Measurements from ENCODE around the gene EMSY. TPM values are rescaled to one million over a fixed set of nuclear protein-coding genes. Genes with fewer than 3 reads are reported as not detected.

The EMSY gene
- total RNA-seq, 4 donors from 2014 or later: 18.8 to 43.6 (median 19.9) TPM

DNA sequence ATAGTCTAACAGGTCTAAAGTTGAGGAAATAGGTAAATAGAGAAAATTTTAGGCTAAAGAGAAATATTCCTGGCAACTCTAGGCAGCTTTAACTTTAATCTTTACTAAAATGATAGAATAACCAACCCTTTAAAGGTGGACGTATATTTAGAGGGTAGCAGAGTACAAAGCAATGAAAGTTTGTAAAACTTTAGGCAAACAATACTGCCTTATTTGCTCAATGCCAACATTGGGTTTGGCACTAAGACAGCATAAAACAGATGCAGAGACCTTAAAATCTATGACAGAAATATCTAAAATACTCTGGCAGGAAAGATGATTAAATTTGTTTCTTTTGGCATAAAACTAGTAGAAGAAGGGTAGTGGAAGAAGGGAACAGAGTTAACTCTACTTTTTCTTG, 70.7 kb downstream of the EMSY start:
- DNase-seq (no peak), ATAC-seq (no peak)
- Histone ChIP-seq H3K36me3 (peaks cover 0 to 5% of the 10 kb centered on the region in 2 donors), H3K4me1 (peaks cover 6% of the 10 kb centered on the region in 2 donors), H3K27ac (no peak overlapping the region), H3K27me3 (no peaks in the 10 kb centered on the region), H3K4me3 (no peak overlapping the region), H3K9me3 (no peaks in the 10 kb centered on the region)
- intact Hi-C loops (cut with DNase I; ENCODE audit: low total_unique reads) (loop anchor here (10.0 kb wide), 1 partner anchor 311 kb away; the partner anchor contains the start of gene WNT11), in situ Hi-C loops (cut with MboI; ENCODE audit: low sequenced_read_pairs in 4 of 4) (no loop called here)
- TF ChIP-seq POLR2A (IDR thresholded peaks at IDR 0.05): no peak
- TF ChIP-seq, protein P1, sequence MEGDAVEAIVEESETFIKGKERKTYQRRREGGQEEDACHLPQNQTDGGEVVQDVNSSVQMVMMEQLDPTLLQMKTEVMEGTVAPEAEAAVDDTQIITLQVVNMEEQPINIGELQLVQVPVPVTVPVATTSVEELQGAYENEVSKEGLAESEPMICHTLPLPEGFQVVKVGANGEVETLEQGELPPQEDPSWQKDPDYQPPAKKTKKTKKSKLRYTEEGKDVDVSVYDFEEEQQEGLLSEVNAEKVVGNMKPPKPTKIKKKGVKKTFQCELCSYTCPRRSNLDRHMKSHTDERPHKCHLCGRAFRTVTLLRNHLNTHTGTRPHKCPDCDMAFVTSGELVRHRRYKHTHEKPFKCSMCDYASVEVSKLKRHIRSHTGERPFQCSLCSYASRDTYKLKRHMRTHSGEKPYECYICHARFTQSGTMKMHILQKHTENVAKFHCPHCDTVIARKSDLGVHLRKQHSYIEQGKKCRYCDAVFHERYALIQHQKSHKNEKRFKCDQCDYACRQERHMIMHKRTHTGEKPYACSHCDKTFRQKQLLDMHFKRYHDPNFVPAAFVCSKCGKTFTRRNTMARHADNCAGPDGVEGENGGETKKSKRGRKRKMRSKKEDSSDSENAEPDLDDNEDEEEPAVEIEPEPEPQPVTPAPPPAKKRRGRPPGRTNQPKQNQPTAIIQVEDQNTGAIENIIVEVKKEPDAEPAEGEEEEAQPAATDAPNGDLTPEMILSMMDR (IDR thresholded peaks at IDR 0.05 in 4 of 5, conservative IDR thresholded peaks at IDR 0.05 in 1 of 5): no peak

DNA sequence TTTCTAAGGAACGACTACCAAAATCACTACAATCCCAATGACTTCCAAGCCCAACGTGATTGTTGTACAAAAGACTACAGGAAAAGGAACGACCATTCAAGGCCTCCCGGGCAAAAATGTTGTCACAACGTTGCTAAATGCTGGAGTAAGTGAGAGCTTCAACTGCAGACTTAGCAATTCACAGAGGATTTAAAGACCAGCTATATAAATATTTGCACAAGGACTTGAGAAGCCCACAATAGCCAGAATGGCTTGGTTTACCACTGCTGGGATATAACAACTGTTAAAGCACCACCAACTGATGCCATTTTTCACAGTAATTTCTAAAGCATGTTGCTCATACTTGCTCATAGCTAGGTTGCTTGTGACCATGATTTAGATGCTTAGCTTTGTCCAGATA, 78.3 kb downstream of the EMSY start:
- TF ChIP-seq, protein P1 (IDR thresholded peaks at IDR 0.05 in 4 of 5, conservative IDR thresholded peaks at IDR 0.05 in 1 of 5): no peak
- TF ChIP-seq POLR2A (IDR thresholded peaks at IDR 0.05): no peak
- Histone ChIP-seq H3K36me3 (peaks cover under 1 to 51% of the 10 kb centered on the region in 2 donors), H3K27me3 (no peaks in the 10 kb centered on the region)

DNA sequence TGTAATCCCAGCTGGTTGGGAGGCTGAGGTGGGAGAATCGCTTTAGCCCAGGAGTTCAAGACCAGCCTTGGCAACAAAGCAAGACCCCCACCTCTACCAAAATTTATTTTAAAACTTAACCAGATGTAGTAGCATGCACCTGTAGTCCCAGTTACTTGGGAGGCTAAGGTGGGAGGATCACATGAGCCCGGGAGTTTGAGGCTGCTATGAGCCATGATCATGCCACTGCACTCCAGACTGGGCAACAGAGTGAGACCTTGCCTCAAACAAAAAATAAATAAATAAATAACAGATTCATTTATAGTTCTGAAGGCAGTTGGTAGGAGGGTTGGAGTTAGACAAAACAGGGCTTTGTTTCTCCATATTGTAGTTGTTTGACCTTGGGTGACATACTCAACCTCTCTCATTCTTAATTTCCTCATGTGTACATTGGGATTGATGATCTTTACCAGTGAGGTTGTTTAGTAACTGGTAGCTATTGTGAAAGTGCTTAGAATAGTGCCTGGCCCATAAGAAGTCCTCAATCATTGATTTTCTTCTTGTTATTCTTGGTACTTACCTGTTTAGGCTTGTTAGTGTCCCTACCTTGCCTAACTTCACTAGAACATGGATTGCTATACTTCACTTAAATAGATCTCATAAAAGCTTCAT, 79.1 kb downstream of the EMSY start:
- H3K4me1 ChIP-seq: peaks cover 0 to 5% of the 10 kb centered on the region in 2 donors
- no peak overlapping the region for H3K27ac ChIP-seq
- intact Hi-C loops (cut with DNase I; ENCODE audit: low total_unique reads) (no loop called here), in situ Hi-C loops (cut with MboI; ENCODE audit: low sequenced_read_pairs in 4 of 4) (no loop called here)
- DNase-seq (no peak), ATAC-seq (no peak)
- H3K4me3 ChIP-seq: no peak overlapping the region
- H3K9me3 ChIP-seq: no peaks in the 10 kb centered on the region
- H3K36me3 ChIP-seq: peaks cover 8 to 59% of the 10 kb centered on the region in 2 donors
- TF ChIP-seq, protein P1 (IDR thresholded peaks at IDR 0.05 in 4 of 5, conservative IDR thresholded peaks at IDR 0.05 in 1 of 5): no peak
- no peak for TF ChIP-seq POLR2A (IDR thresholded peaks at IDR 0.05)
- H3K27me3 ChIP-seq: no peaks in the 10 kb centered on the region

More for the DNA sequence above, 78.3 kb downstream of the EMSY start:
- H3K4me1 ChIP-seq: peaks cover 0 to 5% of the 10 kb centered on the region in 2 donors
- in situ Hi-C loops (cut with MboI; ENCODE audit: low sequenced_read_pairs in 4 of 4): no loop called here
- H3K9me3 ChIP-seq: no peaks in the 10 kb centered on the region
- H3K4me3 ChIP-seq: no peak overlapping the region
- no peak overlapping the region for H3K27ac ChIP-seq
- ATAC-seq (no peak), DNase-seq (no peak)
- intact Hi-C loops (cut with DNase I; ENCODE audit: low total_unique reads): no loop called here

DNA sequence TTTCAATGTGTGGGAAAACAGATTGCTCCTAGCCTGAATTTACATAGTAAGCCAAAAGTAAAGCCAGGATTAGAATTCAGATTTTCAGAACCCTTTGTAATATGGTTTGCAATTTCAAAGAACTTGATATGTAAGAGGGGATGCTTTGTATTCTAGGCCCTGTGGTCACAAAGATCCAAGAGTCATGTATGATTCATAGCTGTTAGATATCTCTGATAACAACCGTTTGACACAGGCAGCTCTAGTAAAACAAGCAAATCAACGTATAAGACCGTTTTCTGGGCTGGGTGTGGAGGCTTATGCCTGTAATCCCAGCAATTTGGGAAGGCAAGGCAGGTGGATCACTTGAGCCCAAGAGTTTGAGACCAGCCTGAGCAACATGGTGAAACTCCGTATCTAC, 79.6 kb downstream of the EMSY start:
- Histone ChIP-seq H3K27ac (no peak overlapping the region), H3K27me3 (no peaks in the 10 kb centered on the region), H3K4me1 (peaks cover 0 to 5% of the 10 kb centered on the region in 2 donors), H3K36me3 (peaks cover 11 to 60% of the 10 kb centered on the region in 2 donors), H3K4me3 (no peak overlapping the region), H3K9me3 (no peaks in the 10 kb centered on the region)
- in situ Hi-C loops (cut with MboI; ENCODE audit: low sequenced_read_pairs in 4 of 4) (no loop called here), intact Hi-C loops (cut with DNase I; ENCODE audit: low total_unique reads) (no loop called here)
- TF ChIP-seq POLR2A (IDR thresholded peaks at IDR 0.05): no peak
- TF ChIP-seq, protein P1 (IDR thresholded peaks at IDR 0.05 in 4 of 5, conservative IDR thresholded peaks at IDR 0.05 in 1 of 5): no peak
- DNase-seq: no peak
- no peak for ATAC-seq

Measured in gastrocnemius medialis (tissue), 4 donors.